HG02970 (cell line): Measurements from ENCODE around the gene RADIL.

ENCODE experiments used
- ATAC-seq: cut with Tn5 transposase; IDR thresholded peaks from one replicate; pipeline ENCODE4 v1.9.1; 2021; ENCODE audit warnings: mild to moderate bottlenecking, moderate library complexity, moderate number of reproducible peaks; ENCODE audit not compliant: unreplicated experiment, low FRiP score

RADIL gene

GRCh38 chr7:4882169-4883032 is 1.1 kb downstream of the RADIL start:
- ATAC-seq = no peak

DNA sequence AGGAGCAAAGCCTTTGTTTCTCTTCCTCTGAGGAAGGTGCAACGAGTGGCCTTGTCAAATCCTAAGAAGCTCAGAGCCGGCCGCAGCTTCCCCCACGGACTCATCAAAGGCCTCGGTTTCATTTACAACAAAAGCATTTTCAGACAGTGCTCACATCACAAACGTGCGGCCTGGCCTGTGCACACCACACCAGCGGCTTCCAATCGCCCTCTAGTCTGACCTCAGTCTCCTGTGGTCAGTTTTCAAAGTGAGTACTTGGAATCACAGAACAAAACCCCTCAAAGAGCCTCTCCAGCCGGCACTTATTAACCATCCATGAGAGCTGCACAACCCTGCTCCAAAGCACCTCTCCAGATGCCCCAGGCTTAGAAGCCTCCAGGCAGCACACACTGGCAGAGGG is 3.3 kb downstream of the RADIL start:
- ATAC-seq = no peak

GRCh38 chr7:4879396-4880081 is 4.0 kb downstream of the RADIL start:
- no peak for ATAC-seq

DNA sequence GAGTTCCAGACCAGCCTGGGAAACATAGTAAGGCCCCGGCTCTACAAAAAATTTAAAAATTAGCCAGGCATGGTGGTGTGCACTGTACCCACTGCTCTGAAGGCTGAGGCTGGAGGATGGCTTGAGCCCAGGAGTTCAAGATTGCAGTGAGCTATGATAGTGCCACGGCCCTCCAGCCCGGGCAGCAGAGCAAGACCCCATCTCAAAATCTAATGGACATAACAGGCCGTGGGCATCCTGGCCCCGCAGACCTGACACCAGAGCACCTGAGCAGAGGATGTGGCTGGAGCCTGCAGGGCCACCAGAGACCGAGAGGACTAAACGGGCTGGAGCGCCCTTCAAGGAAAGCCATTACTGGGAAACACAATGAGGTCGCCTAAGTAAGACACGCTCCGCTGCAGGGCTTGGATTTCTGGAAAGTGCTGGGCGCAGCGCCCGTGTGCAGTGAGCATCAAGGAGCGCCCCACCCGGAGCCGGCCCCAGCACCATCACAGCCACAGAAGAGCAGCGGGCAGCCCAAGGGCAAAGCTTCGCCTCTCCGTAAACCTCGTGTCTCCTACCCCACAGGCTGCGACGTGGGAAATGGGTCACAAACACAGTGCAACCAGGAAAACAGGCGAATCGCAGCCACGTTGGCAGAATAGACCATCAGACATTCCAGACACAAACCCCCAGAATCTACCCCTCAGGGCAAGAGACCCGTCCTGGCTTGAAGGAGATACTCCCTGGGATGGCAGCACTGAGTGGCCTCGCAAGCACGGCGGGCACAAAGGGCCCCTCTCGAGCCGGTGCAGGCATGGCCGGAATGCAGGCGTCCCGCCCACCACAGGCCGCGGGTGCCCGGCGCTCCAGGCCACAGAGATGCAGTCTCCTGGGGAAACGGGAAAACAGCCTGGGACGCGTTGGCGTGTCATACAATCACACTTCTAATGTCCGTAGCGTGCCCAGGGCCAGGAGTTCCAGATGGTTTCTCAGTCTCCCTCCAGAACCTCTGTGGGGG is 4.9 kb downstream of the RADIL start:
- ATAC-seq = no peak

DNA sequence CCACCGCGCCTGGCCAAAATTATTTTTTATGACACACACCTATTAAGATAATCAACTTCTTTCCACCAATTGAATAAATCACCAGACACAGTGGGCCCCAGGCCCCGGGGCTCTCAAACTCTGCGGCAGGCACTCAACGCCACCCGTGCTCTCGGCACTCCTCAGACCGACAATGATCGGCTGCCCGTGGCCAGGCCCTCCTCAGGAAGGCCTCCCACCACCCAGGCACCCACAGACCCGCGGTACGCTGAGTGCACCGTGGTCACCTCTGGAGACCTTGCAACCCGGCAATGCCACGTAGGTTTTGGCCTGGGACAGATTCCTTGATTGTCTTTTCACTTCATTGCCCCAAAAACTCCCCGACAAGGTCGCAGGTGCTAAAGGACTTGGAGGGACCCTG is 6.9 kb downstream of the RADIL start:
- no peak for ATAC-seq

DNA sequence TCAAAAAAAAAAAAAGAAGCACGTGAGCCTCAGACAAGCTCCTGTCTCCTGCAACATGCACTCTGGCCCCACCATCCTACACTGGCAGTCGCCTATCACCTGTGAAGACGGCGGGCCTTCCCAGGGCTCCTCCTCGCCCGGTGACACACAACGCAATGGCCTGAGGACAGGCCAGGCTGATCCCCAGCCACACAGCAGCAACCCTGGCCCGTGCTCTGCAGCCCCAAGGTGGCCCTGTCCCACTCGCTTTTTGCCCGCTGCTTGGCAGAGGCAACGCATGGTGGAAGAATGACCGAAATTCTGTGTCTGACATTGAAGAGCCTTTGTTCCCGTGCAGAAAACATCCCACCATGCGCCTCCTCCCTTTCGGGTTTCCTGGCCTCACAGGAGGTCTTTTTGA is 8.1 kb downstream of the RADIL start:
- ATAC-seq = no peak

DNA sequence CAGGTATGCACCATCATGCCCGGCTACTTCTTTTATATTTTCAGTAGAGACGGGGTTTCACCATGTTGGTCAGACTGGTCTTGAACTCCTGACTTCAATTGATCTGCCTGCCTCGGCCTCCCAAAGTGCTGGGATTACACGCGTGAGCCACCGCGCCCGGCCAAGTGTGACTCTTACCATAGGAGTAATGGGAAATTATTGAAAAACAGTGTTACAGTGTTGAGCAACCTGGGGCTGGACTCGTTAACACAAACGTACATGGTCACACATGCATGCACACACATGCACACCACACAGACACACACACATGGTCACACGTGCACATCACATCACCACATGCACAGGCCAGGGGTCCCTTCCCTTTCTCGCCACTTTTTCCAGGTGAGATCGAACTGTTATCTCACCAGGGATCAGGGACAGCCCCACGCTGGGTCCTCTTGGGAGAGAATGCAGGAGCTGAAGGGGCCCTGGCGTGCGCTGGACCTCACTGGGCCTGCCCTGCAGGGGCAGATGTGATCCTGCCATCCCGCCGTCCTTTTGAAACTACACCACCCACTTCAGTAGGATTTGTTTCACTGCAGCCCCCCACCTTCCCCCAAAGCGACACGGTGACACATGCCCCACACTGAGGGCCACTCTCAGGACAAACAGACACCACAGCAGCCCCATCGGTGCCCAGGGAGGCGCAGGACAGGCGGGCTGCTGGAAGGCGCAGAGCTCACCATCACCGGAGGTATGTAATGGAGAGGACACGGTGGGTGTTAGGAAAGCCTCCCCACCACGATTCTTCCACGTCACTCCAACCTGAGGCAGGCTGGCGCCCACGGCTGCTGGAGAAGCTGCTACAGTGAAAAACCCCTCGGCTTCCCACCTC is 10.2 kb downstream of the RADIL start:
- ATAC-seq = no peak

DNA sequence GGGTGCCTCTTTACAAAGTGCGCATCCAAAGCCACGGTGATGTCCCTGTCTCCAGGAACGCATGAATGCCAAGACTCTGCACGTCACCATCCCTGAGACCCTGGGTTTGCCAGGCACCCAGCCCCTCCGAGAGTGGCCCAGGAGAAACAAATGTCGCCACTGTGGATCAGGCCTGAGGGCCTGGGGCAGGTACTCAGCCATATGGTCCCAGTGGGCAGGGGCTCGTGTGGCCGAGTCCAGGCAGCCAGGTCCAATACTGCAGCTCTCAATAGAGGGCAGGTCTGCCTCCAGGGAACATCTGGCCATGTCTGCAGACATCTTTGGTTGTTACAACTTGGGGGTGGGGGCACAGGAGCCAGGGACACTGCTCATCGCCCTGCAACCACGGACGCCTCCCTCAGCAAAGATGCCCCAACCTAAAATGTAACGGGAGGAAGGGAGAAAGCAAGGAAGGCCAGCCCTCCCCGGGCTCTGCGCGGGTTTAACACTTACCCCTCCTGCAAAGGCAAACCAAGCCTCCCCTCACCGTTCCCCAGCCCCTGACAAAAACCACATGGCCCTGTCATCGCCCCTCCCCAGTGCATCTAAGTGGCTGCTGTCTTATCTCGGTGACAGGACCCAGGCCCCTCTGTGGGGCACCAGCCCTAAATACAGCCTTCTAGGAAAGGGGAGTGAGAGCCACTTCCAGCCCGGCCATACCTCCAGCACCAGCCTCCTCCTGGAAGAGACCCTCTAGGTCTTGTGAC is 11.4 kb downstream of the RADIL start:
- no peak for ATAC-seq

DNA sequence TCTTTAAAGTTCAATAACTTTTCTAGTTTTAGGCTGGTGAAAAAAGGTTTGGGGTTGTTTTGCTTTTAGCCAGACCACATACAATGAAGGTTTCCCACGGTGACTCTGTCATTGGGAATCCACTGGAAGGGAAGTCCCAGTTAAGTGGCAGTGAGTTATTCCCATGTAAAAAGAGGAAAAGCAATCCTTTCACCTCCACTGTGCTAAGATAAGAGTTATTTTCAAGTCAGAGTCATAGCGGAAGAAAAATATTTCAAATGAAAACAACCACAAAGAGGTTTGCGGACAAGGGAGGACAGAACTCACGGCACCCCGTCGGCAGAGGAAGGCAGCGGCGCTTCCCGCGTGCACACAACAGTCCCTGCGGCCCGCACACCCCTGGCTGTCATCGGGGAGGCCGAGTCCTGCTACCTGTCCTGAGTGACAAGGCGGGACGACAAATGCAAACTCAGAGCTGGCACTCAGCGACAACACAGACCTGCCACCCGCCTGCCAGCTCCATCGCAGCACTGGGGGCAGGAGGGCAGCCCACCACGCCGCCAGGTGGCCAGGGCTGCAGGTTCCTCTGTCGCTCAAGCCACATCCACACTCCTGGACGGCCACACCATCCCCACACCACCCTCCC is 12.3 kb downstream of the RADIL start:
- ATAC-seq = no peak

- ATAC-seq = no peak
These were observed 15.0 kb downstream of the RADIL start for GRCh38 chr7:4868493-4868892.

DNA sequence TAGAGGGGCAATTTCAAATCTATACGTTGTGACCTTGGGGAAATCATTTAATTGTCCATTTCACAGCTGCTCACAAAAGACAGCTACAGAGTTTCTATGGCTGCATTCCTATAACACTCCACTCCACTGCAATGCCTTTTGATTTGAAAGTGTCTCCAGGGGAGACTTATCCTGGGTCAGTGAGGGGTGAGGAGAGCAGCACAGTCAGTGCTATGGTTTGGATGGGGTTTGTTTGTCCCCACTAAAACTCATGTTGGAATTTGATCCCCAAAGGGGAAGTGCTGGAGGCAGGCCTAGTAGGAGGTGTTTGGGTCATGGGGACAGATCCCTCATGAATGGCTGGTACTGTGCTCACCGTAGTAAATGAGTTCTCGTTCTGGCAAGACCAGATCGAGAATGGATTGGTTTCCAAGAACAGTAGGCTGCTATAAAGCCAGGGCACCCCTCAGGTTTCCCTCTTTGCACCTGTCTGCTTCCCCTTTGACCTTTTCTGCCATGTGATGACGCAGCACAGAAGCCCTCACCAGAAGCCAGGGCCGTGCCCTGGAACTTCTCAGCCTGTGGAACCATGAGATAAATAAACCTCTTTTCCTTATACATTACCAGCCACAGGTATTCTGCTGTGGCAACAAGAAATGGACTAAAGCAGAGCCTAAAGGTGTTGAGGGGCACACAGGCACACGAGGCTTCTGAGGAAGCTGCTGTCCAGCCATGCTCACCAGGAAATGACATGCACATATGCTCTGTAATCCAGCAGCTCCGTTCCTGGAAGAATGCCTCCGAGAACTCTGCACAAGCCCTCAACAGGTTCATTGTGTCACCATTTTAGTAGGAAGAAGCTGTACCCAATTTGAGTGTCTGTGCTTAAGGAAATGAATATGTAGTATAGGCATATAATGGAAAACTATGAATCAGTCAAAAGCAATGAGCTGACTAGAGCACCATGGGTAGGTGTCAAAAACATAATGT is 16.7 kb downstream of the RADIL start:
- ATAC-seq = no peak

- no peak for ATAC-seq
These were observed 21.4 kb downstream of the RADIL start for GRCh38 chr7:4862156-4862555.

GRCh38 chr7:4861673-4862072 is 21.8 kb downstream of the RADIL start, which contains the start of gene PAPOLB:
TSS of gene PAPOLB (minus strand) at chr7:4862030. CDS start at chr7:4861810, 220 bp downstream.
- ATAC-seq = no peak

DNA sequence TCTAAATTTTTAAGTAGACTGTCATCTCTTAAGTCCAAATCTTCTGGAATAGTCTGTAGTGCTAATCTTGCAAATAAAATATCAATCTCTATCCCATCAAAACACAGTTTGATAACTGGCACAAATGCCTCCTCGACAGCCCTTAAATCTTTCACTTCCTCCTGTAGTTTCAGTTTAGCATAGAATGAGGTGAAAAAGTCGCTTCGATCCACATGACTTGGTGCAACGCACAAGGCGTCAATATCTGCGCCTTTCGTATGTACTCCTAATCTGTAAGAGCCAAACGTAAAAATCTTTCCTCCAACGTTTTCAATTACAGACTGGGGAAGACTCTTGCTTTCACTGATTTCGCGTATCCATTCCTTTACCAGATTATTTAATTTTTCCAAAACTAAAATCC is 22.3 kb downstream of the RADIL start:
- no peak for ATAC-seq

DNA sequence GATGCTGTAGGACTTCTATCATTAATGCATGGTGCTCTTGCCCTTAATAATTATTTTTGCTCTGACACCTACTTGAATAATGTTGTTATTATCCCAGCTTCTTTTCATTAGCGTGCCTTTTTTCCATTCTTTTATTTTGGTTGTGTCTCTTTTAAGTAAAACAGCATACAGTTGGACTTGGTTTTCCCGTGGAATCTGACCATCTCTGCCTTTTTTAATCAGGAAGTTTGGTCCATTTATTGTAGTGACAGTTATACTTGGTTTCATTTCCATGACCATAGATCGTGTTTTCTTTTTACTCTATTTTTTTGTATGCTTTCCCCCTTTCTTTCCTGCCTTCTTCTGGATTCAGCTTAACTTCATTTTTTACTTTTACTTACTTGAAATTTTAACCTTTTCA is 26.3 kb downstream of the RADIL start:
- no peak for ATAC-seq

DNA sequence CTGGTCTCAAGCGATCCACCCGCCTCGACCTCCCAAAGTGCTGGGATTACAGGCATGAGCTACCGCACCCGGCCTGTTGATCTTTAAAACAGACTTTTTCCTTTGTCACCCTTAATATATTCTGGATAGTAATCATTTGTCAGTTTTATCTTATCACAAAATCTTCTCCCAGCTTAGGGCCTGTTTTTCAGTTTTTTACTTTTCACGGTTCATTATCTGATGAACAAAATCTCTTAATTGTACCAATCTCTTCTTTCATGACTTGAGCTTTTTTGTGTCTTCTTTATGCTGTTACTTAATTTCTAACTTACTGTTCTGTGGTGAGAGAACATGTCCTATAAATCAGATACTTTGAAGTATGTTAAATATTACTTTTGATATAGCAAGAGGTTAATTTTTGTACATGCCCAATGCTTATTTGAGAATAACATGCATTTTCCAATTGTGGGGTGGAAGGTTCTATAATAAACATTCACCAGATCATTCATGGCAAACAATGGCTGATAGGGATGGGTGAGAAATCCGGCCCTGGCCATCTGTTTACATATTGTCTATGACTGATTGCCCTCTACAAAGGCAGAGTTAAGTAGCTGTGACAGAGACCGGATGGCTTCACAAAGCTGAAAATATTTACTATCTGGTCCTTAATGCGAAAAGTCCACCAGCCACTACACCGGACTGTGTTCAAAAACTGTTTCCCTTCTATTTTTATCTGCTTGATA is 27.0 kb downstream of the RADIL start:
- ATAC-seq = no peak

DNA sequence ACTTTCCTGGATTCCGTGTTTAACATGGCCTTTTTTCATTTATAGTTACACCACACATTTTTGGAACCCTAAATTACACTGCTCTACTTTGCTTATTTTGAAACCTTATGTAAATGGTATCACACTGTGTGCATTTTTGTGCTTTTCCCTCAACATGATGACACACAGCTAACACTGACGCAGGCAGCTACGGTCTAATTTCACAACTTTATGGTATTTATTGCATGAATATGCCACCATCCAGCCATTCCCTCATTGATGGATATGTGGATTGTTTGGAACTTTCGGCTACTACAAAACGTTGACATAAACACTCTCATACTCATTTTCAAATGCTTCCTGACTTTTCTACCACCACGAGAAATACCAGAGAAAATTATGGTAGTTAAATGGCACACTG is 28.6 kb downstream of the RADIL start:
- no peak for ATAC-seq
